ENCODE data around the gene PHF13. TPM values are rescaled to one million over a fixed set of nuclear protein-coding genes. Genes with fewer than 3 reads are reported as not detected.

PHF13 gene
- total and polyA plus RNA-seq, 9 of the 15 experiments (the other 6 are each of a cell fraction or from before 2014, with no cell fraction given): 1.8 to 36.1 (median 11.7) TPM

GRCh38 chr1:6602669-6603237, 10.8 kb upstream of the PHF13 start, which contains the start of gene KLHL21 (continued):
- TF ChIP-seq MGA (IDR thresholded peaks at IDR 0.05) (no peak), PTBP1 (IDR thresholded peaks at IDR 0.05; ENCODE audit: low read depth, low read length) (no peak), ZNF23 (CRISPR knock-in tag; IDR thresholded peaks at IDR 0.05) (no peak), NR1H2 (CRISPR knock-in tag; IDR thresholded peaks at IDR 0.05) (no peak), SP1 (CRISPR knock-in tag; IDR thresholded peaks at IDR 0.05) (0 out of 2 replicates have a peak, but pooled peaks have one; percentile 29), TRIM24 (IDR thresholded peaks at IDR 0.05) (peak in 1 of 2 experiments; percentile 13; a peak in 1 of 4 replicates), TRIM28 (IDR thresholded peaks at IDR 0.05) (no peak; the same call in 1 of the 2 replicates), SIX5 (IDR thresholded peaks at IDR 0.05; ENCODE audit: borderline replicate concordance in 1 of 2, insufficient read depth in 1 of 2, low read depth in 1 of 2, low read length in 2 of 2) (no peak), MYC (IDR thresholded peaks at IDR 0.05; ENCODE audit: low read depth, low read length) (no peak), MYC (CRISPR knock-in tag; IDR thresholded peaks at IDR 0.05; ENCODE audit: borderline replicate concordance, low read depth) (no peak), ZNF316 (IDR thresholded peaks at IDR 0.05) (no peak), BACH1 (tag; IDR thresholded peaks at IDR 0.05) (no peak), HLTF (IDR thresholded peaks at IDR 0.05) (no peak), MAX (CRISPR knock-in tag; IDR thresholded peaks at IDR 0.05) (no peak; the same call in 1 of the 2 replicates)
- TF ChIP-seq, protein P1, sequence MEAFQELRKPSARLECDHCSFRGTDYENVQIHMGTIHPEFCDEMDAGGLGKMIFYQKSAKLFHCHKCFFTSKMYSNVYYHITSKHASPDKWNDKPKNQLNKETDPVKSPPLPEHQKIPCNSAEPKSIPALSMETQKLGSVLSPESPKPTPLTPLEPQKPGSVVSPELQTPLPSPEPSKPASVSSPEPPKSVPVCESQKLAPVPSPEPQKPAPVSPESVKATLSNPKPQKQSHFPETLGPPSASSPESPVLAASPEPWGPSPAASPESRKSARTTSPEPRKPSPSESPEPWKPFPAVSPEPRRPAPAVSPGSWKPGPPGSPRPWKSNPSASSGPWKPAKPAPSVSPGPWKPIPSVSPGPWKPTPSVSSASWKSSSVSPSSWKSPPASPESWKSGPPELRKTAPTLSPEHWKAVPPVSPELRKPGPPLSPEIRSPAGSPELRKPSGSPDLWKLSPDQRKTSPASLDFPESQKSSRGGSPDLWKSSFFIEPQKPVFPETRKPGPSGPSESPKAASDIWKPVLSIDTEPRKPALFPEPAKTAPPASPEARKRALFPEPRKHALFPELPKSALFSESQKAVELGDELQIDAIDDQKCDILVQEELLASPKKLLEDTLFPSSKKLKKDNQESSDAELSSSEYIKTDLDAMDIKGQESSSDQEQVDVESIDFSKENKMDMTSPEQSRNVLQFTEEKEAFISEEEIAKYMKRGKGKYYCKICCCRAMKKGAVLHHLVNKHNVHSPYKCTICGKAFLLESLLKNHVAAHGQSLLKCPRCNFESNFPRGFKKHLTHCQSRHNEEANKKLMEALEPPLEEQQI (IDR thresholded peaks at IDR 0.05): no peak

All from K562 (cell line).